ENCODE results near the gene RANBP9.

RANBP9 gene

DNA sequence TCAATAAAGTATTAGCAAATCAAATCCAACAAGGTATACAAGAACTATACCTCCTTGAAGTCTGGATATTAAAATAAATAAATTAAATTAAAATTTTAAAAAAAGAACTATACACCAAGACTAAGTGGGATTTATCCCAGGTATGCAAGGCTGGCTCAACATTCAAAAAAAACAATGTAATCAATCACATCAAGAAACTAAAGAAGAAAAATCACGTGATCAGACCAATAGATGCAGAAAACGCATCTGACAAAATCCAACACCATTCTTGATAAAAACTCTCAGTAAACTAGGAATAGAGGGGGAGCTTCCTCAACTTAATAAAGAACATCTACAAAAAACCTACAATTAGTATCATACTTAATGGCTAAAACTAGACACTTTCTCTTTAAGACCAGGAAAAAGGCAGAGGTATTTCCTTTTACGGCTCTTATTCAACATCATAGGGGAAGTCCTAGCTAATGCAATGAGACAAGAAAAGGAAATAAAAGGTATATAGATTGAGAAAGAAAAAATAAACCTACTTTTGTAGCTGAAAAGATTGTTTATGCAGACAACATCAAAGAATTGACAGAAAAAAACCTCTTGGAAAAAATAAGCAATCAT lies 35.0 kb downstream of the RANBP9 start:
- DNase-seq: no peak

DNA sequence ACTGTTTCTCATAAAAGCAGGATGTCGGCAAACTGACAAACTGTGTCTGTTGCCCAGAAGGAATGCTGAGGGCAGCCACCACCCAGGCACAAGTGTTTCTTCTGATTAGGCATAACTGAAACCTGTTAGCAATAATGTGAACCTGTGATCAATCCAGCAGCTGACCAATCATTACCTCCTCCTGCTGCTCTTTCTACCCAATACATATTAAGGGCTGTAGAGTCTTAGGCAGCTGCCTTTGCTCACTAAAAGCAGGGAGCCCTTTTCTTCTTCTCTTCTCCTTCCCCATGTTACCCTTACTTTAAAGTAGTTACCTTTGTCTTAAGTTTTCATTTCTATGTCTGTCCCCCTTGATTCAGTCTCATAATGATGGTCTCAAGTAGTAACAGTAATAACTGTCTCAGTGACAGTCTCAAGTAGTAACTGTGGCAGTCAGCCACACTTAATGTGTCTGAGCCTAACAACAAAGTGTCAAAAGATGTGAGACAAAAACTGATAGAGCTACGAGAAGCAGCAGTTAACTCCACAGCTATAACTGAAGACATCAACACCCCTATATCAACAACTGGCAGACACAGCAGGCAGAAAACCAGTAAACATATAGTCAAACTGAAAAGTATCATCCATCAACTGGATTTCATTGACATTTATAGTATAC lies 37.0 kb downstream of the RANBP9 start:
- no peak for DNase-seq

DNA sequence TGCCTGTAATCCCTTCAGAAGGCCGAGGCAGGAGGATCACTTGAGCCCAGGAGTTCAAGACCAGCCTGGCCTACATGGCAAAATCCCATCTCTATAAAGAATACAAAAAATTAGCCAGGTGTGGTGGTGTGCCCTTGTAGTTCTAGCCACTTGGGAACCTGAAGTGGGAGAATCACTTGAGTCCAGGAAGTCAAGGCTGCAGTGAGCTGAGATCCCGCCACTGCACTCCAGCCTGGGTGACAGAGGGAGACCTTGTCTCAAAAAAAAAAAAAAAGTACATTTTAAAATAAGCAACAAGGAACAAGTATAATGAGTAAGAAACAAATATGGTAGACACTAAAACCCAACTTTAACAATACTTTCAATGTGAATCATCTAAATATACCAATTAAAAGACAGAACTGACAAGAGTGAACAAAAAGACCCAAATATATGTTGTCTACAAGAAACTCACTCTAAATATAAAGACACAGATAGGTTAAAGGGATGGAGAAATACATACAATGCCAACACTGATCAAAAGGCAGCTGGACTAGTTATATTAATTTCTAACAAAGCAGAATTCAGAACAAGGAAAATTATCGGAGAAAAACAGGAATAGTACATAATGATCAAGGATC lies 37.7 kb downstream of the RANBP9 start:
- DNase-seq: no peak

DNA sequence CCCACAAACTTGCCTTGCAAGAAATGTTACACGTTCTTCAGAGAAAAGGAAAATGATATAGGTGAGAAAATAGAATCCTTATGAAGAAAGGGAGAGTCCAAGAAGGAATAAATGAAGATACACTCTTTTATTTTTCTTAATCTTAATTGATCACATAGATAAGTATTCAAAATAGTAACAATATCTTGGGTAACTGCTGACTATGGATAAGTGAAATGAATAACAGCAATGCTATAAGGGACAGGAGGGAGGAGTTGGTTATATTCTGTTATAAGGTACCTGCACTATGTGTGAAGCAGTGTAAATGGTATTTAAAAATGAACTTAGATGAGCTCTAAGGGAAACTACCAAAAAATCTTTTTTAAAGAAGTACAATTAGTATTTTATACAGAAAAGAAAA lies 38.3 kb downstream of the RANBP9 start:
- no peak for DNase-seq

DNA sequence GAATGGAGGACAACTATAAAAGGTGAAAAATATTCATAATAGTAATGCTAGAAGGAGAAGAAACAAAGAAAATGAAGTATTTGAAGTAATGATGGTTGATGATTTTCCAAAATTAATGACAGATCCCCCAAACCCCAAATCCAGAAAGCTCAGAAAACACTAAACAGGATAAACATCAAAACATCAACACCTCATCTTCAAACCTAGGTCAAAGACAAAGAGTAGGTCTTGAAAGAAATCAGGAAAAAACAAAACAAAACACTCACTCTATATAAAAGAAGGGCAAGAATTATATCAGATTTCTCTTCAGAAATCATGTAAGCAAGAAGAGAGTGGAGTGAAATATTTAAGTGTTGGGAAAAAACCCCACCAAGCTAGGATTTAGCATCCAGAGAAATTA lies 38.7 kb downstream of the RANBP9 start:
- DNase-seq: no peak

DNA sequence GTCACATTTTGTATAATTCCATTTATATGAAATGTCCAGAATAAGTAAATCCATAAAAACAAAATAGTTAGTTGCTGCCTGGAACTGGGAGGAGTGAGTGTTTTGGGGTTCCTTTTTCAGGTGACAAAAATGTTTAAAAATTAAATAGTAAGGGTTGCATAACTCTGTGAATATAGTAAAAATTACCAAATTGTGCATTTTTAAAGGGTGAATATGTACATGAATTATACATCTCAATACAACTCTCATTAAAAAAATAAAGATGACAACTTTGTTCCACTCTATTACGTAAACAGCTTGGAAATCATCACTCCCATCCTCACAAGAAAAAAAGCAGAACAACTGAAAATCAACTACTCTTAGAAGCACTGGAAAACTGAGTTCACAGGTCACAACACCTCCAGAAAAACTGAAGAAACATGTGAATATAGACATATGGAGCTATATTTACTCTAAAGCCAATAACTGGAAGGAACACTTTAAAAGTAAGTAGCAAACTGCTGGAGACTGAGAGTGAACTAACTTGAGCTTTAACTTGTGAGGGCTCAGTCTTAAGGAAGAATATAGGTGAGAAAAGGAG lies 40.0 kb downstream of the RANBP9 start:
- DNase-seq: no peak

DNA sequence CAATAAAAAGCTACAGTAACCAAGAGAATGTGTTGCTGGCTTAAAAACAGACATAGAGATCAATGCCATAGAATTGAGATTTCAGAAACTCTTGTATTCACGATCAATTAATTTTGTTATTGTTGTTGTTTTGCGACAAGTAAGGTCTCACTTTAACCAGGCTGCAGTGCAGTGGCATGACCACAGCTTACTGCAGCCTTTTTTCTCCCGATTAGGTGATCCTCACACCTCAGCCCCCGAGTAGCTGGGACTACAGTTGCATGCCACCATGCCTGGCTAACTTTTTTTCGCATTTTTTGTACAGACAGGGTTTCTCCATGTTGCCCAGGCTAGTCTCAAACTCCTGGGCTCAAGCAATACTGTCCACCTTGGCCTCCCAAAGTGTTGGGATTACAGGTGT lies 42.2 kb downstream of the RANBP9 start:
- DNase-seq: no peak

DNA sequence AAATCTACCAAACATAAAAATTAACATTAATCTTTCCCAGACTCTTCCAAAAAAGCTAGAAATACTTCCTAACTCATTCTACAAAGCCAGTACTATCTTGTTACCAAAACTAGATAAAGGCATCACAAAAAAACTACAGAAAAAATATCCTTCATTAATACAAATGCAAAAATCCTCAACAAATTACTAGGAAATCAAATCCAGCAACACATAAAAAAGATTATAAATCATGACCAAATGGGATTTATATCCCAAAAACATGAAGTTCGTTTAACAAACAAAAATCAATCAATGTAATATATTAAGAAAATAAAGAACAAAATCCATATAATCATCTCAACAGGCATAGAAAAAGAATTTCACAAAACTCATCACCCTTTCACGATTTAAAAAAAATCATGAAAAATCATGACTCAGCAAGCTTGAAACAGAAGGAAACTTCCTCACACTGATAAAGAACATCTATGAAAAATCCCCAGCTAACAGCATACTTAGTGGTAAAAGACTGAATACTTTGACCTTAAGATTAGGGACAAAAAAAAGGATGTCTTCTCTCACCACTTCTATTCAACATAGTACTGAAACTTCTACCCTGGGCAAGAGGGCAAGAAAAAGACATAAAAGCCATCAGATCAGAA lies 43.2 kb downstream of the RANBP9 start:
- DNase-seq: no peak

DNA sequence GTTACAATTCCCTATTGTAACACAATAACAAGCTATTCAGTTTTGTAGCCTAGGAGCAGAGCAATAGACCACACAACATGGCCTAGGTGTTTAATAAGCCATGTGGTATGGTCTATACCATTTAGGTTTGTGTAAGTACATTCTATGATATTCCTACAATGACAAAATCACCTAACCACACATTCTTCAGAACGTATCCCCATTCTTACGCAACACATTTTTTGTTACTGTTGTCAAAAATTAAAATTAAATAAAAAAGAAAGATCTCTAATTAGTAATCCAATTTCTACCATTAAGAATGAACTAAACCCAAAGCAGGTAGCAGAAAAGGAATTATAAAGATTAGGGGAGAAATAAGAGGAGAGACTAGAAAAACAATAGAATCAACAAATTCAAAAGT lies 44.0 kb downstream of the RANBP9 start:
- no peak for DNase-seq

DNA sequence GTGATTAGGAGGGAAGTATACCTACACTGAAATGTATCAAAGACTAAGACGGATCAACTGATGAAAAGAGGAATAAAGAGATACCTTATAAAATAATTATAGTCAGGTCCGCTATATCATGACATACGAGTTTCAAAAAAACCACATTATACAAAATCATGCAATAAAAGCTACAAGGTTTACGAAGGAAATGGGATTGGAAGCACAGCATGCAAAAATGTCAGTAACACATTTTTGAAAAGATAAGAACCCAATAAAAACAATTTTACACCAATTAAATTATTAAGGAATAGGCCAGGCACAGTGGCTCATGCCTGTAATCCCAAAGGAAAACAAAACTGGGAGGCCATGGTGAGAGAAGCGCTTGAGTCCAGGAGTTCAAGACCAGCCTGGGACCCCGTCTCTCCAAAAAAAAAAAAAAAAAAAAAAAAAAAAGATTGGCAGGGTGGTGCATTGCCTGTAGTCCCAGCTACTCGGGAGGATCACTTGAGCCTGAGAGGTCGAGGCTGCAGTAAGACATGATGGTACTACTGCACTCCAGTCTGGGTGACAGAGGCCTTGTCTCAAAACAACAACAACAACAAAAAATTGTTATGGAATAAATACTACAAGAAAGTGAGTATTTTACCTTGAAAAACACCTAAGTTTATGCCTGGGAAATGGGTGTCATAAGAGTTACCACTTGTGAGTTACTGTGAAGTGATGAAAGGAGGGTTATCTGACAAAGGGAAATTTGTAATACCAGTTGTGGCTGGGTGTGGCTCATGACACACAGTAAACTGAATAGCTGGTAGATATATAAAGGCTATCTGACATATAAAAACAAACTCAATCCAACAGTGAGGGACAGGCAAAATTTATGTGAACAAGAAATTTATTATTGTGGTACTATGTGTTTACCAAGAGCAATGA lies 45.2 kb downstream of the RANBP9 start:
- no peak for DNase-seq

DNA sequence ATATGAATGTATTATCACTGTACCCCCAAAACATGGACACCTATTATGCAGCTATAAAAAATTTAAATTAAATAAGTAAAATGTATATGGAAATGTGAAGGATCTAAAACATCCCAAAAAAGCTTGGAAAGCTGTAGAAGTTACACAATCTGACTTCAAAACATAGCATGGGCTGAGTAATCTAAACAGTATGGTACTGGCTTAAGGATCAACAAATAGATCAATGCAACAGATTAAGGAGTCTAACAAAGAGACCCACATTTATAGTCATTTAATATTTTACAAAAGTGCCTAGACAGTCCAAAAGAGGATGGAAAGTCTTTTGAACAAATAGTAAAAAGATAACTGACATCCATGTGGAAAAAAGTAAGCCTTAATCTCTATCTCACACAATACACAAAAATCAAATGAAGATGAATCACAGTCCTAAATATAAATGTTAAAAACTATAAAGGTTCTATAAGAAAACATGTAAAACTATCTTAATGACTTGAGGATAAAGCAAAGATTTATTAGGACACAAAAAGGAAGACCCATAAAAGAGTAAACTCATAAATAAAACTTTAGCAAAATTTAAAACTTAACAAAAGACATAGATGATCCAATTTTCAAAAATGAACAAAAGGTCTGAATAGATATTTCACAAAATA lies 46.8 kb downstream of the RANBP9 start:
- DNase-seq: no peak

DNA sequence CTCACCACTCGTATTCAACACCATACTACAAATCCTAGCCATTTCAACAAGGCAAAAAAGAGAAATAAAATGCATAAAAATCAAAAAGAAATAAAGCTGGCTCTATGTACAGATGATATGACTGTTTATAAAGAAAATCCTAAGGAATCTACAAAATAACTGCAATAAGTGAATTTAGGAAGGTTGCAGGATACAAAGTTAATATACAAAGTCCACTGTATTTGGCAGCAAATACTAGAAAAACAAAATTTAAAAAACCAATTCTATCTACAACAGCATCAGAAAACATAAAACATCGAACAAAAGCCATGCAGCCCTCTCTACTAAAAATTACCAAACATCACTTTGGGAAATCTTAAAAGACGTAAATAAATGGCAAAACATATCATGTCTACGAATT lies 47.6 kb downstream of the RANBP9 start:
- no peak for DNase-seq

DNA sequence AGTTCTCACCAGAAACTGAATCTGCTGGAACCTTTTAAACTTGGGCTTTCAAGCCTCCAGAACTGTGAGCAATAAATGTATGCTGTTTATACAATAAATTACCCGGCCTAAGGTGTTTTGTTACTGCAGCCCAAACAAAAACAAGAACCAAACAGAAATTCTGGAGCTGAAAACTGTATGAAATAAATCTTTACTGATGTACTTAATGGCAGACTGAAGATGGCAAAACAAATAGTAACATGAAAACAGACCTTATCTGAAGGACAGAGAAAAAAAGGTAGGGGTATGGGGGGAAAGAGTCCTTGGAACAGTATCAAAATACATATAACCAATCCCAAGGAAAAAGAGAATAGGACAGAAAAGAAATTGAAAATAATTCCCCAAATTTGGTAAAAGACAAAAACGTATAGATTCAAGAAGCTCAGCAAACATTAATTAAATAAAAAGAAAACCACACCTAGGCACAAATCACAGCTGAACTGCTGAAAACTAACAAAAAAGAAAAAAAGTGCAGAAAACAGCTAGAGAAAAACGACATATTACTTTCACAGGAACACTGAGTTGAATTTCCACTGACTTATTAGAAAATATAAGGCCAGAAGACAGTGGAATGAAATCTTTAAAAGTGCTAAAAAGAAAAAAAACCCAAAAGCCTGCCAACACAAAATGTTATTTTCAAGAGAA lies 48.8 kb downstream of the RANBP9 start:
- no peak for DNase-seq

DNA sequence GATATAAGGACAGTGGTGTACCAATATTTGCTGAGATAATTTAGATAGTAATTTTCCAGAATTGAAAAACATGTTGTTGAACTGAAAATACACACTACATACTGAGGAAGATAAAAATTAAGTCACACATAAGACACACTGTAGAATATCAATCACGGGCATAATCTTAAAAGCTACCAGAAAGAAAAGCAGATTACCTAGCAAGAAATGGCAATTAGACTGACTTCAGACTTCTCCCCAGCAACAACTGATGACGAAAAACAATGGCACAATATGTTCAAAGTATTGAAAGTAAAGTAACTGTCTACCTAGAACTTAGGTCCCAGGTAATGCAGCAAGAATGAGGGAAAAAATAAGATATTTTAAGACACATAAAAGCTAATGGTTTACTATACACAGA lies 50.0 kb downstream of the RANBP9 start:
- DNase-seq: peak; percentile 34

DNA sequence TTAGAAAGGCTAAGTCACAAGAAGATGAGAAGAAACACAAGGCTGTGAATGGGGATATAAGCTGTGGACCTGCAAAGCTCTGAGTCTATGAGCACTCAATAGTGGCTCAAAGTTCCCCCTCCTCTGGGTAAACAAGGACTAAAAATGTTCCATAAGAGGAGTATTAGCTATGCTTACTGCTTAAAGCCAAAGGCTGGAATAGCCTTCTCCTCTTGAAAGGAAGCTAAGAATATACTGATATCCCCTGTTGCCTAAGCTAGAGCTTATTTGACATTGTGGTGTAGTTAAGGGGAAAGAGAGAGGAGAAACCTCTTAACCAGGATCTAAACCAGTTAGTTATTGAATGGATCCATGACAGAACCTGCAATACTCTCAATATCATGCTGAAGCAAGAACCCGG lies 50.7 kb downstream of the RANBP9 start:
- peak; percentile 31 for DNase-seq

DNA sequence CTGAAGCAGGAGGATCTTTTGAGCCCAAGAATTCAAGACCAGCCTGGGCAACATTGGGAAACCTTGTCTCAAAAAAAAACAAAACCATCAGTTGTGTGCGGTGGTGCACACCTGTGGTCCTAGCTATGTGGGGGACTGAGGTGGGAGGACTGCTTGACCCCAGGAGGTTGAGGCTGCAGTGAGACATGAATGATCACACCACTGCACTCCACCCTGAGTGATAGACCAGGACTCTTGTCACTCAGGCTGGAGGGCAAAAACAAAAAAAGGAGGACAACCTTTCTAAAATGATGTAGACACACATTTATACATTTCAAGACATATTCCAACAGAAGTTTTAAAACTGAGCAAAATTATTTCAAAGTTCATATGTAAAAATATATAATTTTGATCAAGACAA lies 51.4 kb downstream of the RANBP9 start:
- no peak for DNase-seq

DNA sequence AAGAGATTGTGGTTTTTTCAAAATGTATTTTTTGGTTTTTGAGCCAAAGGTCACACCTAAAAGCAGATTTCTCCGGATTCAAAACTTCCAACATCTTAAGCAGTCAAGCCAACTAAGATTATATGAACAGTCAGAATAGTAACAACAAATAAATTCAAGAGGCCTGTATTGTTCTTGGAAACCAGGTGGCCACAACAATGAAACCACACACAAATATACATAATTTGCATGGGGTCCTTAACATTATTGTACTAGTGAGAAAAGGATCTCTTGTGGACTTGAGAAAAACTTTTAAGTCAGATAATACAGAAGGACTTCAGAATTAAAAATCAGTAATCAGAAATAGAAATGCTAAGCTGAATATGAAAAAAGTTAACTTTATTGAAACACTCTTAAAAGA lies 55.9 kb downstream of the RANBP9 start:
- DNase-seq: no peak

DNA sequence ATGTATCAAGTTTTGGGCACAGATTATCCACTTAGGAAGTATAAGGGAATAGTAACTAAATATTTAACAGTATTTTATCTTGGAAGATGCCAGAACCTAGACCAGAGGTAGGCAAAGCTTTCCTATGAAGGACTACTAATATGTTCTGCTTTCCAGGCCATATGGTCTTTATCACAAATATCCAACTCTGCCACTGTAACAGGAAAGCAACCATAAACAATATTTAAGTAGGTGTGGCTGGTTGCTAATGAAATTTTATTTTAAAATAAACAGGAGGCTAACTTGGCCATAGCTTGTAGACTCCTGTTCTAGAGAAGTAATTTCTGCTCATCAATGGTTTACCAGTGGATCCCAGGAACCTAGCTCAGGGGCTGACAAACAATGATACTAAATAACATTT lies 57.1 kb downstream of the RANBP9 start:
- no peak for DNase-seq

DNA sequence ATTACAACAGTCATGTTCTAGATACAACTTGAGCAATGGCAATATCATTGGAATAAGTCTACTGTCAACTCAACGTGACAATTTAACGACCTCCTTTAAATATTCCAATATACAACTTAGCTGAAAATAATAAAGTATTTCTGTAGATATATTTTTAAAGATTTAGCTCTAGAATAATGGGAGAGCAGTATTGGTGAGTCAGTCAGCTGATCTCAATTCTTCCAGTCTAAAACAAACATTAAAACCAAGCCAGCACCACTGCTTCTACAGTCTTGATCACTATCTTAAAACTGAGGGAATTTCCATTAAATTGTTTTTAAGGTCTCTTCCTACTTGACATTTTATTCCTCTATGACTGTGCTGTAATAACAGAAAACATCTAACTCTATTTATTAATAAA lies 58.3 kb downstream of the RANBP9 start:
- DNase-seq: no peak

DNA sequence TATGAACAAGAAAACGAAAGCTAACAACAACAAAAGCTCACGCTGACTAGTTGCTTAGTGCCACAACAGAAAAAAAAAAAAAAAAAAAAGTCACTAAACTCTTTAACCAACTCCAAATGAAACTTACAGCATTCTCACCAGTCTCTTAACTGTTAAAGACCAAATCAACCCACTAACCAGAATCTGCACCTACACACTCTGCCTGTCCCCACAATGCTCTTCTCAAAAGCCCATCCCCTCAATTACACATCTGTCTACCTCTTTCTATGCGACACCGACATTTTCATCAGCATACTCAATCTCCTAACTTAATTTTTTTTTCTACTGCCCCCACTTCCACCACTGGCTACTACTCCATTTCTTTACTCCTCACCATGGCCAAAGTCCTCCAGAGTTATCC lies 62.2 kb downstream of the RANBP9 start:
- no peak for DNase-seq

DNA sequence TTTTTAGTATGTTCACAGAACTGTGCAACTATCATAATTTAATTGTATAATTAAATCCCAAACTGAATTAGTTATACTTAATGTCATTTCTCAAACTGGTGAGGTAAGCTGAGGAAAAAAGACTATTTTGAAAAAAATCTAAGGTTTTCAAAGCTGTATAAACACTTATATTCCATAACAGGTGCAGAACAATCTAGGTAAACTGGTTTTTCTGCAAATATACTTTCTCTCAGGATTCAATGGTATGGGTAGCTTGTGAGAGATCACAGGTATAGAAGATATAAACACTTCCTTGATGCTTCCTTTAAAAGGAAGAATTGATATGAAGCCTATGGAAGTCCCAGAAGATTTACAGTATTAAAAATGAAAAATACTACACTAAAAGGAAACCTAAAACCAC lies 62.8 kb downstream of the RANBP9 start:
- no peak for DNase-seq

DNA sequence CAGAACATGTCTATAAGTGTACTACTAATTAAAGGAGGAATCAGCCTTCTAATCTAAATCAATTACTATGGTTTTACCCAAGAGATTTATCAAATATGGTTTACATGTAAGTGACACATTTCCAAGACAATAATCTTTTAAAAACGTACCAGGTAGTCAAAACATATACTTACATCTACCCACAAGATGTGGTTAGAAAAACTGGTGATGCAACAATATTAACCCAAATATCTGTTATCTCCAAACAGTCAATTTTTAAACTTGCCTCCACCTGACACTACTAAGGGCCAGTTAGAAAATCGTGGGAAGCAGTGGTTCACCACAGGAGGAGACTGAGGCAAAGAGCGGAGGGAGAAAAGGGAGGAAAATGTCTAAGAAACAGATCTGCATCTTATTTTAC lies 68.5 kb downstream of the RANBP9 start:
- DNase-seq: no peak

All from NCI-H82 (cell line).